ENCODE results near the gene C6orf132. TPM values are rescaled to one million over a fixed set of nuclear protein-coding genes. Genes with fewer than 3 reads are reported as not detected.

C6orf132 gene
- total and polyA plus RNA-seq, 9 of the 15 experiments (the other 6 are each of a cell fraction or from before 2014, with no cell fraction given): 0.06 to 0.35 (median 0.14) TPM

DNA sequence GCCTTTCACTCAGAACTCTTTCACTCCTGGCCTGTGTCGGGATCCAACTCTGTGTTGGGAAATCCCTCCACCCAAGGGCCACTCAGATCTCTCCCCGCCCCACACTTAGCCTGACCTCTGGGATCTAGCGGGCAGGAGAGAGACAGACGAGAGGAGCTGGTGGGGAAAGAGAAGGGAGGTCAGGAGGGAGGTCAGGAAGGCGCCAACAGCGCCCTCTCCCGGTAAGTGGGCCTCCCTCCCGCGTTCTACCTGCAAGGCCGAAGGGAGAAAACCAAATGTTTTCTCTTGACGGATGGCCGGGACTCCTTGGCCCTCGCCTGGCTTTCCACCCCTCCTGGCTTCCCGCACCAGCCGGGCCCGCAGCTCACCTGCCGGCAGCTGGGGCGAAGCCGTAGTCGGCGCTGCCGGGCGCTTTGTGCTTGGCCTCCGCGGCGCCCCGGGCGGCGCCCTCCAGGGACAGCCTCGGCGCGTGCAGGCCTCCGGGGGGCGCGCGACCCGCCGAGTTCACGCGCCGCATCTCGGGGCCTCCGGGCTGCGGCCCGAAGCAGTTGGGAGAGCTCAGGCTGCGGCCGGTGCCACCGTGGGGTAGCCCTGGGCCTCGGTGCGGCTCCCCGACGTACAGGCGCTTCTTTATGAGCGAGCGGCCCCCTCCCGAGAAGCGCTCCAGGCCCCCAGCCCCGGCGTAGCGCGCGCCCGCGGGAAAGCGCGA, 38.2 kb downstream of the C6orf132 start (continued):
- TF ChIP-seq, protein P1, sequence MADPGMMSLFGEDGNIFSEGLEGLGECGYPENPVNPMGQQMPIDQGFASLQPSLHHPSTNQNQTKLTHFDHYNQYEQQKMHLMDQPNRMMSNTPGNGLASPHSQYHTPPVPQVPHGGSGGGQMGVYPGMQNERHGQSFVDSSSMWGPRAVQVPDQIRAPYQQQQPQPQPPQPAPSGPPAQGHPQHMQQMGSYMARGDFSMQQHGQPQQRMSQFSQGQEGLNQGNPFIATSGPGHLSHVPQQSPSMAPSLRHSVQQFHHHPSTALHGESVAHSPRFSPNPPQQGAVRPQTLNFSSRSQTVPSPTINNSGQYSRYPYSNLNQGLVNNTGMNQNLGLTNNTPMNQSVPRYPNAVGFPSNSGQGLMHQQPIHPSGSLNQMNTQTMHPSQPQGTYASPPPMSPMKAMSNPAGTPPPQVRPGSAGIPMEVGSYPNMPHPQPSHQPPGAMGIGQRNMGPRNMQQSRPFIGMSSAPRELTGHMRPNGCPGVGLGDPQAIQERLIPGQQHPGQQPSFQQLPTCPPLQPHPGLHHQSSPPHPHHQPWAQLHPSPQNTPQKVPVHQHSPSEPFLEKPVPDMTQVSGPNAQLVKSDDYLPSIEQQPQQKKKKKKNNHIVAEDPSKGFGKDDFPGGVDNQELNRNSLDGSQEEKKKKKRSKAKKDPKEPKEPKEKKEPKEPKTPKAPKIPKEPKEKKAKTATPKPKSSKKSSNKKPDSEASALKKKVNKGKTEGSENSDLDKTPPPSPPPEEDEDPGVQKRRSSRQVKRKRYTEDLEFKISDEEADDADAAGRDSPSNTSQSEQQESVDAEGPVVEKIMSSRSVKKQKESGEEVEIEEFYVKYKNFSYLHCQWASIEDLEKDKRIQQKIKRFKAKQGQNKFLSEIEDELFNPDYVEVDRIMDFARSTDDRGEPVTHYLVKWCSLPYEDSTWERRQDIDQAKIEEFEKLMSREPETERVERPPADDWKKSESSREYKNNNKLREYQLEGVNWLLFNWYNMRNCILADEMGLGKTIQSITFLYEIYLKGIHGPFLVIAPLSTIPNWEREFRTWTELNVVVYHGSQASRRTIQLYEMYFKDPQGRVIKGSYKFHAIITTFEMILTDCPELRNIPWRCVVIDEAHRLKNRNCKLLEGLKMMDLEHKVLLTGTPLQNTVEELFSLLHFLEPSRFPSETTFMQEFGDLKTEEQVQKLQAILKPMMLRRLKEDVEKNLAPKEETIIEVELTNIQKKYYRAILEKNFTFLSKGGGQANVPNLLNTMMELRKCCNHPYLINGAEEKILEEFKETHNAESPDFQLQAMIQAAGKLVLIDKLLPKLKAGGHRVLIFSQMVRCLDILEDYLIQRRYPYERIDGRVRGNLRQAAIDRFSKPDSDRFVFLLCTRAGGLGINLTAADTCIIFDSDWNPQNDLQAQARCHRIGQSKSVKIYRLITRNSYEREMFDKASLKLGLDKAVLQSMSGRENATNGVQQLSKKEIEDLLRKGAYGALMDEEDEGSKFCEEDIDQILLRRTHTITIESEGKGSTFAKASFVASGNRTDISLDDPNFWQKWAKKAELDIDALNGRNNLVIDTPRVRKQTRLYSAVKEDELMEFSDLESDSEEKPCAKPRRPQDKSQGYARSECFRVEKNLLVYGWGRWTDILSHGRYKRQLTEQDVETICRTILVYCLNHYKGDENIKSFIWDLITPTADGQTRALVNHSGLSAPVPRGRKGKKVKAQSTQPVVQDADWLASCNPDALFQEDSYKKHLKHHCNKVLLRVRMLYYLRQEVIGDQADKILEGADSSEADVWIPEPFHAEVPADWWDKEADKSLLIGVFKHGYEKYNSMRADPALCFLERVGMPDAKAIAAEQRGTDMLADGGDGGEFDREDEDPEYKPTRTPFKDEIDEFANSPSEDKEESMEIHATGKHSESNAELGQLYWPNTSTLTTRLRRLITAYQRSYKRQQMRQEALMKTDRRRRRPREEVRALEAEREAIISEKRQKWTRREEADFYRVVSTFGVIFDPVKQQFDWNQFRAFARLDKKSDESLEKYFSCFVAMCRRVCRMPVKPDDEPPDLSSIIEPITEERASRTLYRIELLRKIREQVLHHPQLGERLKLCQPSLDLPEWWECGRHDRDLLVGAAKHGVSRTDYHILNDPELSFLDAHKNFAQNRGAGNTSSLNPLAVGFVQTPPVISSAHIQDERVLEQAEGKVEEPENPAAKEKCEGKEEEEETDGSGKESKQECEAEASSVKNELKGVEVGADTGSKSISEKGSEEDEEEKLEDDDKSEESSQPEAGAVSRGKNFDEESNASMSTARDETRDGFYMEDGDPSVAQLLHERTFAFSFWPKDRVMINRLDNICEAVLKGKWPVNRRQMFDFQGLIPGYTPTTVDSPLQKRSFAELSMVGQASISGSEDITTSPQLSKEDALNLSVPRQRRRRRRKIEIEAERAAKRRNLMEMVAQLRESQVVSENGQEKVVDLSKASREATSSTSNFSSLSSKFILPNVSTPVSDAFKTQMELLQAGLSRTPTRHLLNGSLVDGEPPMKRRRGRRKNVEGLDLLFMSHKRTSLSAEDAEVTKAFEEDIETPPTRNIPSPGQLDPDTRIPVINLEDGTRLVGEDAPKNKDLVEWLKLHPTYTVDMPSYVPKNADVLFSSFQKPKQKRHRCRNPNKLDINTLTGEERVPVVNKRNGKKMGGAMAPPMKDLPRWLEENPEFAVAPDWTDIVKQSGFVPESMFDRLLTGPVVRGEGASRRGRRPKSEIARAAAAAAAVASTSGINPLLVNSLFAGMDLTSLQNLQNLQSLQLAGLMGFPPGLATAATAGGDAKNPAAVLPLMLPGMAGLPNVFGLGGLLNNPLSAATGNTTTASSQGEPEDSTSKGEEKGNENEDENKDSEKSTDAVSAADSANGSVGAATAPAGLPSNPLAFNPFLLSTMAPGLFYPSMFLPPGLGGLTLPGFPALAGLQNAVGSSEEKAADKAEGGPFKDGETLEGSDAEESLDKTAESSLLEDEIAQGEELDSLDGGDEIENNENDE (IDR thresholded peaks at IDR 0.05; ENCODE audit: low read depth, low read length): no peak
- TF ChIP-seq, protein P2, sequence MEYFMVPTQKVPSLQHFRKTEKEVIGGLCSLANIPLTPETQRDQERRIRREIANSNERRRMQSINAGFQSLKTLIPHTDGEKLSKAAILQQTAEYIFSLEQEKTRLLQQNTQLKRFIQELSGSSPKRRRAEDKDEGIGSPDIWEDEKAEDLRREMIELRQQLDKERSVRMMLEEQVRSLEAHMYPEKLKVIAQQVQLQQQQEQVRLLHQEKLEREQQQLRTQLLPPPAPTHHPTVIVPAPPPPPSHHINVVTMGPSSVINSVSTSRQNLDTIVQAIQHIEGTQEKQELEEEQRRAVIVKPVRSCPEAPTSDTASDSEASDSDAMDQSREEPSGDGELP (CRISPR knock-in tag; IDR thresholded peaks at IDR 0.05; ENCODE audit: borderline replicate concordance): peak; percentile 62; the same call in 1 of the 2 replicates
- TF ChIP-seq SMAD4 (CRISPR knock-in tag; conservative IDR thresholded peaks at IDR 0.05): peak; percentile 95
- TF ChIP-seq BRD4 (IDR thresholded peaks at IDR 0.05): peak; percentile 76; the same call in 1 of the 2 replicates
- TF ChIP-seq, protein P3, sequence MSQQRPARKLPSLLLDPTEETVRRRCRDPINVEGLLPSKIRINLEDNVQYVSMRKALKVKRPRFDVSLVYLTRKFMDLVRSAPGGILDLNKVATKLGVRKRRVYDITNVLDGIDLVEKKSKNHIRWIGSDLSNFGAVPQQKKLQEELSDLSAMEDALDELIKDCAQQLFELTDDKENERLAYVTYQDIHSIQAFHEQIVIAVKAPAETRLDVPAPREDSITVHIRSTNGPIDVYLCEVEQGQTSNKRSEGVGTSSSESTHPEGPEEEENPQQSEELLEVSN (IDR thresholded peaks at IDR 0.05; ENCODE audit: borderline replicate concordance in 1 of 2, extremely low read depth in 1 of 2, insufficient read depth in 1 of 2, insufficient read length in 1 of 2, low read depth in 1 of 2, low read length in 1 of 2, poor library complexity in 1 of 2, severe bottlenecking in 1 of 2): peak; percentile 89 to 90
- TF ChIP-seq, protein P4, sequence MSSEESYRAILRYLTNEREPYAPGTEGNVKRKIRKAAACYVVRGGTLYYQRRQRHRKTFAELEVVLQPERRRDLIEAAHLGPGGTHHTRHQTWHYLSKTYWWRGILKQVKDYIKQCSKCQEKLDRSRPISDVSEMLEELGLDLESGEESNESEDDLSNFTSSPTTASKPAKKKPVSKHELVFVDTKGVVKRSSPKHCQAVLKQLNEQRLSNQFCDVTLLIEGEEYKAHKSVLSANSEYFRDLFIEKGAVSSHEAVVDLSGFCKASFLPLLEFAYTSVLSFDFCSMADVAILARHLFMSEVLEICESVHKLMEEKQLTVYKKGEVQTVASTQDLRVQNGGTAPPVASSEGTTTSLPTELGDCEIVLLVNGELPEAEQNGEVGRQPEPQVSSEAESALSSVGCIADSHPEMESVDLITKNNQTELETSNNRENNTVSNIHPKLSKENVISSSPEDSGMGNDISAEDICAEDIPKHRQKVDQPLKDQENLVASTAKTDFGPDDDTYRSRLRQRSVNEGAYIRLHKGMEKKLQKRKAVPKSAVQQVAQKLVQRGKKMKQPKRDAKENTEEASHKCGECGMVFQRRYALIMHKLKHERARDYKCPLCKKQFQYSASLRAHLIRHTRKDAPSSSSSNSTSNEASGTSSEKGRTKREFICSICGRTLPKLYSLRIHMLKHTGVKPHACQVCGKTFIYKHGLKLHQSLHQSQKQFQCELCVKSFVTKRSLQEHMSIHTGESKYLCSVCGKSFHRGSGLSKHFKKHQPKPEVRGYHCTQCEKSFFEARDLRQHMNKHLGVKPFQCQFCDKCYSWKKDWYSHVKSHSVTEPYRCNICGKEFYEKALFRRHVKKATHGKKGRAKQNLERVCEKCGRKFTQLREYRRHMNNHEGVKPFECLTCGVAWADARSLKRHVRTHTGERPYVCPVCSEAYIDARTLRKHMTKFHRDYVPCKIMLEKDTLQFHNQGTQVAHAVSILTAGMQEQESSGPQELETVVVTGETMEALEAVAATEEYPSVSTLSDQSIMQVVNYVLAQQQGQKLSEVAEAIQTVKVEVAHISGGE (CRISPR knock-in tag; IDR thresholded peaks at IDR 0.05): peak in 1 of 3 experiments; percentile 72; a peak in 2 of 6 replicates
- no peak for TF ChIP-seq ZNF436 (CRISPR knock-in tag; IDR thresholded peaks at IDR 0.05)

Measured in K562 (cell line).